Astrocyte (in vitro differentiated cells and primary cell): ENCODE data around the gene IMPA2. TPM values are rescaled to one million over a fixed set of nuclear protein-coding genes. Genes with fewer than 3 reads are reported as not detected.
A peak's percentile ranks its signal among the peaks of the same experiment; 100 is the strongest.

Experiments used
- DNase-seq: peaks from one replicate; pipeline ENCODE4 v3.0.0-alpha.2; 2010; ENCODE audit warnings: low read depth
- FAIRE-seq: peaks from 2 replicates; lab custom pipeline; 2011; peaks lifted over from hg19 to GRCh38; lab: Jason Lieb, UNC
- H2AFZ ChIP-seq: 2 replicates; pipeline ENCODE4 v1.6.0; 2012; ENCODE audit warnings: low read depth, low read length, inconsistent platforms
- H3K27ac ChIP-seq: 2 replicates; pipeline ENCODE4 v1.5.1; 2011; ENCODE audit warnings: low read depth, low read length, inconsistent platforms
- H3K27me3 ChIP-seq: 2 replicates; pipeline ENCODE4 v1.6.0; 2011; ENCODE audit warnings: low read length, inconsistent platforms; ENCODE audit not compliant: insufficient read depth
- H3K36me3 ChIP-seq: 2 replicates; pipeline ENCODE4 v1.5.1; 2011; ENCODE audit warnings: low read length, inconsistent platforms; ENCODE audit not compliant: insufficient read depth
- H3K4me1 ChIP-seq: 2 replicates; pipeline ENCODE4 v1.5.1; 2011; ENCODE audit warnings: low read length, inconsistent platforms; ENCODE audit not compliant: insufficient read depth
- H3K4me2 ChIP-seq: 2 replicates; pipeline ENCODE4 v1.6.0; 2012; ENCODE audit warnings: low read length, inconsistent platforms
- H3K4me3 ChIP-seq: 2 replicates; pipeline ENCODE4 v1.5.1; 2011; ENCODE audit warnings: low read depth, mild to moderate bottlenecking, low read length, inconsistent platforms; ENCODE audit not compliant: insufficient read depth
- H3K79me2 ChIP-seq: 2 replicates; pipeline ENCODE4 v1.6.0; 2012; ENCODE audit warnings: mild to moderate bottlenecking, low read length, inconsistent platforms; ENCODE audit not compliant: insufficient read depth
- H3K9ac ChIP-seq: 2 replicates; pipeline ENCODE4 v1.6.0; 2012; ENCODE audit warnings: mild to moderate bottlenecking, low read length, inconsistent platforms
- H3K9me3 ChIP-seq: 2 replicates; pipeline ENCODE4 v1.5.1; 2012; ENCODE audit warnings: low read depth, mild to moderate bottlenecking, low read length, inconsistent platforms; ENCODE audit not compliant: insufficient read depth
- H4K20me1 ChIP-seq: 2 replicates; pipeline ENCODE4 v1.6.0; 2012; ENCODE audit warnings: low read length, inconsistent platforms; ENCODE audit not compliant: insufficient read depth
- H3K27ac Mint-ChIP-seq: one replicate; pipeline ENCODE4 v1.8.0; 2021; ENCODE audit warnings: mild to moderate bottlenecking, mixed read lengths; ENCODE audit not compliant: unreplicated experiment
- H3K27me3 Mint-ChIP-seq: one replicate; pipeline ENCODE4 v1.8.0; 2021; ENCODE audit warnings: low read depth, mixed read lengths; ENCODE audit not compliant: unreplicated experiment
- H3K36me3 Mint-ChIP-seq: one replicate; pipeline ENCODE4 v1.8.0; 2021; ENCODE audit warnings: low read depth, mixed read lengths; ENCODE audit not compliant: unreplicated experiment
- H3K4me1 Mint-ChIP-seq: one replicate; pipeline ENCODE4 v1.8.0; 2021; ENCODE audit warnings: low read depth, mixed read lengths; ENCODE audit not compliant: unreplicated experiment
- H3K4me3 Mint-ChIP-seq: one replicate; pipeline ENCODE4 v1.8.0; 2021; ENCODE audit warnings: mild to moderate bottlenecking, moderate library complexity, mixed read lengths; ENCODE audit not compliant: unreplicated experiment
- H3K9me3 Mint-ChIP-seq: one replicate; pipeline ENCODE4 v1.8.0; 2021; ENCODE audit warnings: mild to moderate bottlenecking, mixed read lengths; ENCODE audit not compliant: unreplicated experiment
- EZH2 ChIP-seq: IDR thresholded peaks from 2 replicates; pipeline ENCODE4 v1.6.1; 2012; ENCODE audit warnings: mild to moderate bottlenecking, low read length, inconsistent platforms; ENCODE audit not compliant: insufficient read depth
- total RNA-seq: library from RNA; stranded (reverse); gene quantifications from 2 replicates; pipeline ENCODE4 v1.2.1, GENCODE V29; 2021
- TF ChIP-seq, protein P1 (sequence below): IDR thresholded peaks from 2 replicates; pipeline ENCODE4 v1.5.1; 2011; ENCODE audit warnings: low read depth, mild to moderate bottlenecking, inconsistent platforms, low read length, moderate library complexity; ENCODE audit not compliant: insufficient read depth

The IMPA2 gene
- total RNA-seq, 1 donor from 2014 or later = 4.8 TPM

DNA sequence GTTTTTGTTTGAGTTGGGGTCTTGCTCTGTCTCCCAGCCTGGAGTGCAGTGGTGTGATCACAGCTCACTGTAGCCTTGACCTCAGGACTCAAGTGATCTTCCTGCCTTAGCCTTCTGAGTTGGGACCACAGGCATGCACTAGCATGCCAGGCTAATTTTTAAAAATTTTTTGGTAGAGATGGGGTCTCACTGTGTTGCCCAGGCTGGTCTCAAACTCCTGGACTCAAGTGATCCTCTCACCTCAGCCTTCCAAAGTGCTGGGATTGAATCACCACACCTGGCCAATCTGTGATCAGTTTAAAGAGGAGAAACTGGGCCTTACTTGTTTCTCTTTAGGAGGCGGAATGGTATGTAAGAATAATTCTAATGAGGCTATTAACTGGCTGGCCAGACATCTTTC is 49.9 kb downstream of the IMPA2 start:
- Mint-ChIP-seq H3K27ac (no peak overlapping the region), H3K27me3 (peaks cover 12% of the 10 kb centered on the region), H3K4me3 (no peak overlapping the region), H3K9me3 (no peaks in the 10 kb centered on the region), H3K4me1 (peaks cover 4% of the 10 kb centered on the region), H3K36me3 (peaks cover 1% of the 10 kb centered on the region)
- H3K9ac ChIP-seq = no peak overlapping the region
- H3K4me2 ChIP-seq = no peak overlapping the region
- H3K27ac ChIP-seq = no peak overlapping the region
- no peaks in the 10 kb centered on the region for H3K79me2 ChIP-seq
- H3K4me3 ChIP-seq = no peak overlapping the region
- H3K4me1 ChIP-seq = peaks cover 4% of the 10 kb centered on the region
- no peaks in the 10 kb centered on the region for H4K20me1 ChIP-seq
- H2AFZ ChIP-seq = no peak overlapping the region
- DNase-seq = no peak
- H3K36me3 ChIP-seq = no peaks in the 10 kb centered on the region
- H3K27me3 ChIP-seq = no peaks in the 10 kb centered on the region
- no peak for FAIRE-seq
- H3K9me3 ChIP-seq = no peaks in the 10 kb centered on the region
- TF ChIP-seq, protein P1, sequence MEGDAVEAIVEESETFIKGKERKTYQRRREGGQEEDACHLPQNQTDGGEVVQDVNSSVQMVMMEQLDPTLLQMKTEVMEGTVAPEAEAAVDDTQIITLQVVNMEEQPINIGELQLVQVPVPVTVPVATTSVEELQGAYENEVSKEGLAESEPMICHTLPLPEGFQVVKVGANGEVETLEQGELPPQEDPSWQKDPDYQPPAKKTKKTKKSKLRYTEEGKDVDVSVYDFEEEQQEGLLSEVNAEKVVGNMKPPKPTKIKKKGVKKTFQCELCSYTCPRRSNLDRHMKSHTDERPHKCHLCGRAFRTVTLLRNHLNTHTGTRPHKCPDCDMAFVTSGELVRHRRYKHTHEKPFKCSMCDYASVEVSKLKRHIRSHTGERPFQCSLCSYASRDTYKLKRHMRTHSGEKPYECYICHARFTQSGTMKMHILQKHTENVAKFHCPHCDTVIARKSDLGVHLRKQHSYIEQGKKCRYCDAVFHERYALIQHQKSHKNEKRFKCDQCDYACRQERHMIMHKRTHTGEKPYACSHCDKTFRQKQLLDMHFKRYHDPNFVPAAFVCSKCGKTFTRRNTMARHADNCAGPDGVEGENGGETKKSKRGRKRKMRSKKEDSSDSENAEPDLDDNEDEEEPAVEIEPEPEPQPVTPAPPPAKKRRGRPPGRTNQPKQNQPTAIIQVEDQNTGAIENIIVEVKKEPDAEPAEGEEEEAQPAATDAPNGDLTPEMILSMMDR = no peak
- no peak for TF ChIP-seq EZH2

DNA sequence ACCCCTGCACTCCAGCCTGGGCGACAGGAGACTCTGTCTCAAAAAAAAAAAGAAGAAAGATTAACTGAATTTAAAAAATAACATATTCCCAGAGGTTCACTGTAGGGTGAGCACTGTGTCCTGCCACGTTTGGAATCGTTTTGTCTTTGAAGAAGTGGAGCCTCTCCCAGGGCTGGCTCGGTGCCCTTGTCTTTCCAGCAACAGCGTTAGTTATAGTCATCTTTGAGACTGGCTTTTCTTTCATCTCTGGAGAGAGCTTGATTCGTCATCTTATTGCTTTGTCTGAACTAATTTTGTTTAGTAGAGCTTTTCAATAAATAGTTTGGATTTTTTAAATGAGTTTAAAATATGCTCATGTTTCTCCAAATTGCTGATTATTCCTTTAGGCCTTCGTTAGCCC is 50.5 kb downstream of the IMPA2 start:
- DNase-seq (peak; percentile 87), FAIRE-seq (no peak)
- Mint-ChIP-seq H3K27ac (no peak overlapping the region), H3K36me3 (peaks cover 1% of the 10 kb centered on the region), H3K27me3 (peaks cover 17% of the 10 kb centered on the region), H3K9me3 (no peaks in the 10 kb centered on the region), H3K4me1 (peaks cover 4% of the 10 kb centered on the region), H3K4me3 (no peak overlapping the region)
- Histone ChIP-seq H3K9me3 (no peaks in the 10 kb centered on the region), H2AFZ (no peak overlapping the region), H3K79me2 (no peaks in the 10 kb centered on the region), H3K4me1 (peaks cover 4% of the 10 kb centered on the region), H3K36me3 (no peaks in the 10 kb centered on the region), H3K27ac (no peak overlapping the region), H3K9ac (no peak overlapping the region), H4K20me1 (no peaks in the 10 kb centered on the region), H3K4me2 (no peak overlapping the region), H3K27me3 (no peaks in the 10 kb centered on the region), H3K4me3 (no peak overlapping the region)
- TF ChIP-seq, protein P1 = no peak
- no peak for TF ChIP-seq EZH2

DNA sequence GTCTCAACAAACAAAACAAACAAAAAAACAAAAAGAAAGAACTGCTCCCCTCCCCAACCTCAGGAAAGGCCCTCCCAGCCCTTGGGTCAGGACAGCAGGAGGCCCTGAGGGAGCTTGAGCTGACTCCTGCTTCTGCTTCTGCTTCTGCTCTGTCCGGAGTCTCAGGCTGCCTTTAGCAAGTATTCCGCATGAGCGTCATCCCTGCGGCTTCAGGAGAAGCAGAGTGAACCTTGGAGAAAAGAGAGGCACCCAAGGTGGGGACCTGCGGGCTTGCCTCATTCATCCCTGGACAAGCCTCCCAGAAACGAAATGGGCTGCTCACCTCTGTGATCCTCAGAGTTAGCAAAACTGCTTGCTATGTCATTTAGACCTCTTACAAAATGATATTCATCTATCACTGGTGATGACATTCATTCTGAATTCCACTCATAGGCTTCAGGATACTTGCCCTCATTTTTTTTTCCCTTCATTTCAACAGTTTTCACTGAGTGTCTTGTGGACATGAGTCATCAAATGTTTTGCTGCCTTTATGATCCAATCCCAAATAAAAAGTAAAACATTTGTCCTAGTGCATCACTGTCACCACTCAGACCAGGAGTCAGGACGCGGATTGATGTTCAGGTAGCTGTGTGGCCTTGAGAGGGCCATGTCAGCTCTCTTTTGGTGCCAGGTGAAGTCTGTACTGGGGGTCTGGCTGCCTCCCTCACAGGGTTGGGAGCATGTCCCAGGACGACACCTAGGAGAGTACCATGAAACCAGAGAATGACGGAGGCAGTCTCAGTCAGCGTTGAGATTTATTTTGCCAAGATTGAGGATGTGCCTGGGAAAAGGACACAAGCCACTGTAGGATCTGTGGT is 51.7 kb downstream of the IMPA2 start:
- no peak overlapping the region for H3K4me3 Mint-ChIP-seq
- H3K9me3 Mint-ChIP-seq = no peaks in the 10 kb centered on the region
- no peak for TF ChIP-seq EZH2
- TF ChIP-seq, protein P1 = no peak
- H3K4me1 Mint-ChIP-seq = peaks cover 4% of the 10 kb centered on the region
- H3K36me3 Mint-ChIP-seq = peaks cover 1% of the 10 kb centered on the region
- Histone ChIP-seq H4K20me1 (no peaks in the 10 kb centered on the region), H3K79me2 (no peaks in the 10 kb centered on the region), H3K4me1 (peaks cover 4% of the 10 kb centered on the region), H3K36me3 (no peaks in the 10 kb centered on the region), H3K27me3 (no peaks in the 10 kb centered on the region), H3K4me3 (no peak overlapping the region), H3K4me2 (no peak overlapping the region), H2AFZ (no peak overlapping the region), H3K9ac (no peak overlapping the region), H3K27ac (no peak overlapping the region), H3K9me3 (no peaks in the 10 kb centered on the region)
- DNase-seq (peak; percentile 54), FAIRE-seq (no peak)
- peak overlapping the region; percentile 35 for H3K27ac Mint-ChIP-seq
- peaks cover 22% of the 10 kb centered on the region for H3K27me3 Mint-ChIP-seq
